ENCODE data around the gene CTTN. TPM values are rescaled to one million over a fixed set of nuclear protein-coding genes. Genes with fewer than 3 reads are reported as not detected.
"Not testable (repeated sequence)": the region's sequence is repeated elsewhere in the genome, so short reads cannot be mapped to it uniquely, and the experiment has no call there.

CTTN gene
- total RNA-seq, 2 experiments from 2014 or later: 1.0 to 1.4 TPM

DNA sequence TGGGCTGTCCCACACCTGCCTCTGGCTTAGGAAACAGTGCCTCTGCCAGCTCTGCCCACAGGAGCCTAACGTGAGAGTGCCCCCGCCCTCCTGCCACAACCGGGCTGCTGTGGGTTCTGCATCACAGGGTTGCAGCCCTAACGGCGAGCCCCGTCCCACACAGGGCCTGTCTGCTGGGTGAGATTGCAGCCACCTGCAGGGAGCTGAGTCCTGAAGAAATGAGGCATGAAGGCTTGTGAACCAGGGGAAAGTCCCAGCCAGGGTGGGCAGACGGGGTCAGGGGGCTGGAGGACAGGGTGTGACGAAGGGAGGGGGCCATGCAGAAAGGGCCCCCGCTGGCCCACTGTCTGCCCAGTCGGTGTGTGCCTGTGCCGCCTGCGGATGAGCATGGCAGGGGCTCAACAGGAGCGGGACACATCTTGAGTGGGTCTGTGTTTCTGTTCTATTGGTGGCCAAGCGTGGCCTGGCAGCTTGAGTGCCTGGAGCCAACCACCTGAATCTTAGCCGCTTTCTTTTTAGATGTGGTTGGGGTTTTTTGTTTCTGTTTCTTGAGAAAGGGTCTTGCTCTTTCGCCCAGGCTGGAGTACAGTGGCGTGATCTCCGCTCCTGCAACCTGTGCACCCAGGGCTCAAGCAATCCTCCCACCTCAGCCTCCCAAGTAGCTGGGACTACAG, 38.9 kb downstream of the CTTN start:
- no peak for ATAC-seq
- Mint-ChIP-seq H3K4me3 (no peak overlapping the region), H3K9me3 (ENCODE audit: low read depth) (no peaks in the 10 kb centered on the region), H3K27ac (no peak overlapping the region), H3K27me3 (peaks cover 9% of the 10 kb centered on the region), H3K36me3 (no peaks in the 10 kb centered on the region), H3K4me1 (no peaks in the 10 kb centered on the region)
- DNase-seq: no peak
- CTCF ChIA-PET: no interaction called here

DNA sequence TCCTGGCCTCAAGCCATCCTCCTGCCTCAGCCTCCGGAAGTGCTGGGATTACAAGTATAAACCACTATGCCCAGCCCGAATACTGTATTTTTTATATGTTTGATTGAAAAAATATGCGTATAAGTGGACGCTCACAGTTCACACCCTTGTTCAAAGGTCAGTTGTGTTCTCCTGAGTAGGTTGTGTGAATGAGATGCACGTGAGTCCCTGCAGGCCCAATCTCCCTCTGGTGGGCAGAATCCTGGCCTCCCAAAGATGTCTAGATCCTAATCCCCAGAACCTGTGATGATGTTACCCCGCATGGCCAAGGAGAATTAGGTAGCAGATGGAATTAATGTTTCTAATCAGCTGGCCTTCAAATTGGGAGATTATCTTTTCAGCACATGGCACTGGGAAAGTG, 41.9 kb downstream of the CTTN start:
- H3K4me3 Mint-ChIP-seq: no peak overlapping the region
- DNase-seq (no peak), ATAC-seq (no peak)
- peaks cover 9% of the 10 kb centered on the region for H3K27me3 Mint-ChIP-seq
- H3K27ac Mint-ChIP-seq: no peak overlapping the region
- H3K9me3 Mint-ChIP-seq (ENCODE audit: low read depth): no peaks in the 10 kb centered on the region
- H3K36me3 Mint-ChIP-seq: no peaks in the 10 kb centered on the region
- H3K4me1 Mint-ChIP-seq: no peaks in the 10 kb centered on the region
- CTCF ChIA-PET: interaction anchor here (0.8 kb wide), 1 partner anchor 21 kb away, joined by 3 read pairs; no protein-coding TSS in a partner anchor

DNA sequence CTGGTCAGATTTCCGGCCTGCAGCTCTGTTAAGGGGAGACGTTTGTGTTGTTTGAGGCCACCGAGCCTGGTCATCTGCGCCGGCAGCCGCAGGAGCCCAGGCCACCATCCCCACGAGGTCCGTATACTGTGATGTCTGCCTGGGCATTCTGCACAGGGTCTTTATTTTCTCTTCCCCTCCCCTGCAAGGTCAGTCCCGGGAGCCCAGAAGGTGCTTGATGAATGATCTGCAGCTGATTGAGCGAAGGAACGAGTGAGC, 45.4 kb downstream of the CTTN start:
- CTCF ChIA-PET: no interaction called here
- peaks cover under 1% of the 10 kb centered on the region for H3K36me3 Mint-ChIP-seq
- ATAC-seq (no peak), DNase-seq (no peak)
- no peak overlapping the region for H3K4me3 Mint-ChIP-seq
- peaks cover 5% of the 10 kb centered on the region for H3K27me3 Mint-ChIP-seq
- no peak overlapping the region for H3K27ac Mint-ChIP-seq
- H3K4me1 Mint-ChIP-seq: no peaks in the 10 kb centered on the region
- peaks cover 4% of the 10 kb centered on the region for H3K9me3 Mint-ChIP-seq (ENCODE audit: low read depth)

DNA sequence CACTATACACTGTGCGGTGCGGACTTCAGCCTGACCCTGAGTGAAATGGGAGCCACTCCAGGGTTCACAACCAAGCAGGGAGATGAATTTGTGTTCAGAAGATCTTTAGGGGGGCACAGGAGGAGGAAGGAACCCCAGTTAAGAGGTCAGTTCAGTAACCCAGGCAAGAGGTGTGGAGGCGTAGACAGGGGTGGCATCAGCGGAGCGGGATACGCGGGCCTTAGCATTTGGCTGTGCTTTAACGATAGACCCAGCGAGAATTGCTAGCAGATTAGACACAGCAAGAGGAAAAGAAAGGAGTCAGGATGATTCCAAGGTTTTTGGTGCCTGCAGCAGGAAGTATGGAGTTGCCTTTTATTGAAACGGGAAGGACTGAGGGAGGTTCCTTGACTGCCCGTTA, 46.8 kb downstream of the CTTN start:
- Mint-ChIP-seq H3K9me3 (ENCODE audit: low read depth) (peaks cover 16% of the 10 kb centered on the region), H3K27me3 (no peaks in the 10 kb centered on the region), H3K4me3 (no peak overlapping the region), H3K27ac (no peak overlapping the region), H3K4me1 (no peaks in the 10 kb centered on the region), H3K36me3 (peaks cover 8% of the 10 kb centered on the region)
- ATAC-seq: no peak
- no peak for DNase-seq
- CTCF ChIA-PET: no interaction called here

DNA sequence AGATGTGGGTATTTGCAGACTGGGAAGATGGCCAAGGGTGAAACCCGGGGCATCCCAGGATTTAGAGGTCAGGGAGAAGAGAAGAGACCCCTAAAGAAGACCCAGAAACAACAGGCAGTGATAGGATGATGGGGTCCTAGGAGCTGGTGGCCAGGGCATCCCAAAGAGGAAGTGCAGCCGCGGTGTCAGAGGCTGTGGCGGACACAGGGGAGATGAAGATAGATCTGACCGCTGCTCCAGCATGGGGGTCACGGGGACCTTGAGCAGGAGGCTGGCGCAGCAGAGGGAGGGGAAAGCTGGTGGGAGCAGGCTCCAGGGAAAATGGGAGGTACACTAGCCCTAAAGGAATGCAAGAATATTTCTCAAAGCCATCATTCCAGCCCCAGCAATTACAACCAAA, 47.3 kb downstream of the CTTN start:
- Mint-ChIP-seq H3K27ac (no peak overlapping the region), H3K9me3 (ENCODE audit: low read depth) (peaks cover 19% of the 10 kb centered on the region), H3K36me3 (peaks cover 8% of the 10 kb centered on the region), H3K4me3 (no peak overlapping the region), H3K27me3 (no peaks in the 10 kb centered on the region), H3K4me1 (no peaks in the 10 kb centered on the region)
- CTCF ChIA-PET: no interaction called here
- ATAC-seq (no peak), DNase-seq (no peak)

DNA sequence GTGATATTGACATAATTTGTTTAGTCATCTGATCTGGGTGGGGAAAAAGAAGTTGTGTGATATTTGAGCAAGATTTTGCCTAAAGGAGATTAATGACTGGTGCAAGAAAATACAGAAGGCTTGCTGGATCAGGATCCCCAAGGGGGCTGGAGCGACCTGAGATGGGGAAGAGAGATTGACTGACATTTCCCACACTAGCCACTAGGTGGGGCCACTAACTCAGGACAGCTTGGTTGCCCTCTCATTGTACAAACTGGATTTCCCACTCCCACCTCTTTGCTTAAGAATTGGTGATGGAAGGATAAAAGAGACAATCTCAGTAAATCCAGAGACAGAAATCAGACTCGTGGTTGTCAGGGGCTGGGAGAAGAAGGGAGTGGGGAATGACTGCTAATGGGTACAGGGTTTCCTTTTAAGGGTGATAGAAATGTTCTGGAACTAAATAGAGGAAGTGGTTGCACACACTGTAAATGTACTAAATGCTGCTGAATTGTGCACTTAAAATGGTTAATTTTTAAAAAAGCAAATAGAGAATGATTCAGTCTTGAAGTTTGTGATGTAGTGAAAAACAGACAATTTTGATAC, 50.7 kb downstream of the CTTN start:
- CTCF ChIA-PET: no interaction called here
- no peak overlapping the region for H3K4me3 Mint-ChIP-seq
- no peaks in the 10 kb centered on the region for H3K4me1 Mint-ChIP-seq
- H3K27me3 Mint-ChIP-seq: no peaks in the 10 kb centered on the region
- no peak for DNase-seq
- H3K36me3 Mint-ChIP-seq: peaks cover 8% of the 10 kb centered on the region
- peaks cover 23% of the 10 kb centered on the region for H3K9me3 Mint-ChIP-seq (ENCODE audit: low read depth)
- no peak for ATAC-seq
- H3K27ac Mint-ChIP-seq: no peak overlapping the region

DNA sequence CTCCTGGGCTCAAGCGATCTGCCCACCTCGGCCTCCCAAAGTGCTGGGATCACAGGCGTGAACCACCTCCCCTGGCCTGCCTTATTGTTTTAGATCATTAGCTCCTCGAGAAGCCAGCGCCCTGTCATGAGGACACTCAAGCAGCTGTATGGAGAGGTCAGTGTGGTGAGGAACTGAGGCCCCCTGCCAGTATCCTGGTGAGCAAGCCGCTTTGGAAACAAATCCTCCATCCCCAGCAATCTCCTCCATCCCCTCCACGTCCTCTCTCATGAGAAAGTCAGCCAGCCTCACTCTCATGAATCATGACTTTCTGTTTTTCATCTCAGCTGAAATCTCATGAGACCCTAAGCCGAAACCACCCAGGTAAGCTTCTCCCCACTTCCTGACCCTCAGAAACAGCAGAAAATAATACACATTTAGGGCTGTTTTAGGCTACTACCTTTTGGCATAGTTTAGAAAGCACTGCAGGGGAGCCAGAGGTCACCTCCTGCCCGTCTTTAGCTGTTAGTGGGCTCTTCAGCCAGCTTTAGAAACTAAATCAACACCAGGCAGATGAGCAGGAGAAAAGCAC, 56.0 kb downstream of the CTTN start:
- Mint-ChIP-seq H3K4me1 (no peaks in the 10 kb centered on the region), H3K4me3 (no peak overlapping the region), H3K36me3 (peaks cover 3% of the 10 kb centered on the region), H3K9me3 (ENCODE audit: low read depth) (peaks cover 14% of the 10 kb centered on the region), H3K27ac (no peak overlapping the region), H3K27me3 (peaks cover 7% of the 10 kb centered on the region)
- no peak for ATAC-seq
- DNase-seq: no peak
- CTCF ChIA-PET: no interaction called here

DNA sequence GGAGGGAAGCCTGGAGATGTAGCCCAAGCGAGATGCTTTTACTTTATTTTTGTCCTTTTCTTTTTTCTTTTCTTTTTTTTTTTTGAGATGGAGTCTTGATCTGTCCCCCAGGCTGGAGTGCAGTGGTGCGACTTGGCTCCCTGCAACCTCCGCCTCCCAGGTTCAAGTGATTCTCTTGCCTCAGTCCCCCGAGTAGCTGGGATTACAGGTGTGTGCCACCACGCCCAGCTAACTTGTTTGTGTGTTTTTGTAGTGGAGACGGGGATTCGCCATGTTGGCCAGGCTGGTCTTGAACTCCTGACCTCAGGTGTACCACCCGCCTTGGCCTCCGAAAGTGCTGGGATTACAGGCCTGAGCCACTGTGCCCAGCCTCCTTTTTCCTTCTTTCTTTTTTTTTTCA, 56.5 kb downstream of the CTTN start:
- CTCF ChIA-PET; H3K9me3 Mint-ChIP-seq (ENCODE audit: low read depth); H3K4me3 Mint-ChIP-seq; H3K27me3 Mint-ChIP-seq; ATAC-seq; H3K27ac Mint-ChIP-seq; DNase-seq; H3K36me3 Mint-ChIP-seq; H3K4me1 Mint-ChIP-seq: not testable (repeated sequence)

DNA sequence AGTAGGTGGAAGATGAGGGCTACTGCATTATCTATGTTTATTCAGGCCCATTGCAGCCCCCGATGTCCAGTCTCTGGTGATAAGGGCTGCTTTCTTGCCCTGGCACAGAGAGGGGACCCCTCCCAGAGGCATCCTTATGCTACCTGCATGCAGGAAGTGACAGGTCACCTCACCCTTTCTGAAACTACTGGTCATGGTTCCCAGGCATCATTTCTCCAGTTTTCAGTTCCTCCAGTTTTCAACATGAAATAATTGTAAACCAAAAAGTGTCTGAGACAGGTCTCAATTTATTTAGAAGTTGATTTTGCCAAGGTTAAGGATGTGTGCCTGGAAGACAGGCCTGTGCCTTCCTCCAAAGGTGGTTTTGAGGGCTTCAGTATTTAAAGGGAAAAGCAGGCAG, 57.0 kb downstream of the CTTN start:
- H3K27ac Mint-ChIP-seq: no peak overlapping the region
- DNase-seq (no peak), ATAC-seq (no peak)
- no peaks in the 10 kb centered on the region for H3K36me3 Mint-ChIP-seq
- peaks cover 7% of the 10 kb centered on the region for H3K27me3 Mint-ChIP-seq
- peaks cover 5% of the 10 kb centered on the region for H3K9me3 Mint-ChIP-seq (ENCODE audit: low read depth)
- H3K4me1 Mint-ChIP-seq: no peaks in the 10 kb centered on the region
- CTCF ChIA-PET: no interaction called here
- H3K4me3 Mint-ChIP-seq: no peak overlapping the region

DNA sequence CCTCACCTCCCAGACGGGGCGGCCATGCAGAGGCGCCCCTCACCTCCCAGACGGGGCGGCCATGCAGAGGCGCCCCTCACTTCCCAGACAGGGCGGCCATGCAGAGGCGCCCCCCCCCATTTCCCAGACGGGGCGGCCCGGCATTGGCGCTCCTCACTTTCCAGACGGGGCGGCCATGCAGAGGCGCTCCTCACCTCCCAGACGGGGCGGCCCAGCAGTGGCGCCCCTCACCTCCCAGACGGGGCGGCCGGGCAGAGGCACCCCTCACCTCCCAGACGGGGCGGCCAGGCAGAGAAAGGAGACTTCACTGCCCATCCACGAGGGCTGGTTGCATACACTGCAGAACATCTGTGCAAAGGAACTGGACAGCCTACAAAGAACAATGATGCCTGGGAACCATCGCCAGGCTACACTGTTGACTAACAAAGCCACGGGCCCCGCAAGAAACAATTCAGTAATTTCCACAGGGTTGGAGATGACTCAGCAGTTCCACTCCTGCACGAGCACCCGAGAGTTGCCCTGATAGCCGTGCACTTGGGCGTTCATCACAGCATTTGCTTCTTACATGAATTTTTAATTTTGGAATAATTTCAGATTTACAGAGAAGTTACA, 58.7 kb downstream of the CTTN start:
- Mint-ChIP-seq H3K36me3 (no peaks in the 10 kb centered on the region), H3K27me3 (peaks cover 7% of the 10 kb centered on the region), H3K4me3 (no peak overlapping the region), H3K27ac (no peak overlapping the region), H3K4me1 (no peaks in the 10 kb centered on the region), H3K9me3 (ENCODE audit: low read depth) (no peaks in the 10 kb centered on the region)
- ATAC-seq: no peak
- DNase-seq: no peak
- CTCF ChIA-PET: no interaction called here

DNA sequence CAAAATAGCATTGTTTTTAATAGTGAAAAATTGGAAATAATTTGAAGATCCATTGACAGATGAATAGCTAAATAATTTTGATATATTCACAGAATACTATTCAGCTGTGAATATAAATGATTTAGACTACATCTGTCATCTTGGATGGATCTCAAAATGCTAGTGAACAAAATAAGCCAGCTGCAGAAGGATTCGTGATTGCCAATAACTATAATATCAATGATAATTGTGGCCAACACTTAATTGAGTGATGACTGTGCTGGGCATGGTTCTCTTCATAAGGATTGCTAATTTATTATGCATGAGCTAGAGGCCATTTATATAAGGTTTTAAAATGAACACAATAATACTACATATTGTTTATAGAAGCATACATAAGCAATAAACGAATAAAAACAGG, 60.4 kb downstream of the CTTN start:
- DNase-seq (no peak), ATAC-seq (no peak)
- Mint-ChIP-seq H3K27ac (no peak overlapping the region), H3K4me3 (no peak overlapping the region), H3K27me3 (peaks cover 7% of the 10 kb centered on the region), H3K9me3 (ENCODE audit: low read depth) (no peaks in the 10 kb centered on the region), H3K4me1 (no peaks in the 10 kb centered on the region), H3K36me3 (no peaks in the 10 kb centered on the region)
- CTCF ChIA-PET: no interaction called here

DNA sequence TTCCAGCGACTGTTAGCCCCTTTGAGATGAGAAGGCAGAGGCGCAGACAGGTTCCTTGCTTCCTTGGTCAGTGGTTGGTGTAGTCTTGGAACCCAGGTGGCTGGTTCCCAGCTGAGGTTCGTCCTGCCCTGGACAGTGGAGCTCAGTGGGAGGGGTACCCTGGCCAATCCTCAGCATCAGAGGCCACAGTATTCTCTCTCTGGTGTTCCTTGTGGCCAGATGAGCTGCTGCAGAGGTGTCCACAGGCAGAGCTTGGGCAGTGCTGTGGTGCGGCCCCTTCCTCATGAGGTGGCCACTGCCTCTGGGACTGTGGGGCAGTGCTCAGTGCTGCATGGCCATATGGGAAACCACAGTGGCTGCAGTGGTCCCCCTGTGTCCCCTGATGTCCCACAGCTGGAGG, 61.8 kb downstream of the CTTN start:
- Mint-ChIP-seq H3K27me3 (peaks cover 7% of the 10 kb centered on the region), H3K4me1 (no peaks in the 10 kb centered on the region), H3K9me3 (ENCODE audit: low read depth) (no peaks in the 10 kb centered on the region), H3K36me3 (no peaks in the 10 kb centered on the region), H3K4me3 (no peak overlapping the region), H3K27ac (no peak overlapping the region)
- no peak for ATAC-seq
- DNase-seq: no peak
- CTCF ChIA-PET: no interaction called here

DNA sequence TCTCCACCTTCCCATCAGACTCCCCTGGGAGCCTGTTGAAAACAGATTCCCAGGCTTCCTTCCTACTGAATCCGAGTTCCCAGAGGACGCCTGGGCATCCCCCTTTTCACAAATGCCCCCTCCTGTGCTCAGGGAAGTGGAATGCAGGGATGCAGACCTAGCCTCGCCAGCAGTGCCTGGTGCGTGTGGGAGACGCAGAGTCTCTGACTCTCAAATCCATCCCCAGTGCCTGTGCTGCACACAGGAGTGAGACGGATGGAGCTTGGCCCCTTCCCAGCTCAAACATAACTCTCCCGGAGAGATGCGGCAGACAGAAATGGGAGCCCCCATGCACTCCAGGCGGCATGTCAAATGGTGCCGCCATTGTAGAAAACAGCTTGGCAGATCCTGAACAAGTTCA, 62.6 kb downstream of the CTTN start:
- CTCF ChIA-PET: no interaction called here
- ATAC-seq (no peak), DNase-seq (no peak)
- Mint-ChIP-seq H3K9me3 (ENCODE audit: low read depth) (no peaks in the 10 kb centered on the region), H3K36me3 (no peaks in the 10 kb centered on the region), H3K27ac (no peak overlapping the region), H3K4me3 (no peak overlapping the region), H3K27me3 (peaks cover 7% of the 10 kb centered on the region), H3K4me1 (no peaks in the 10 kb centered on the region)

DNA sequence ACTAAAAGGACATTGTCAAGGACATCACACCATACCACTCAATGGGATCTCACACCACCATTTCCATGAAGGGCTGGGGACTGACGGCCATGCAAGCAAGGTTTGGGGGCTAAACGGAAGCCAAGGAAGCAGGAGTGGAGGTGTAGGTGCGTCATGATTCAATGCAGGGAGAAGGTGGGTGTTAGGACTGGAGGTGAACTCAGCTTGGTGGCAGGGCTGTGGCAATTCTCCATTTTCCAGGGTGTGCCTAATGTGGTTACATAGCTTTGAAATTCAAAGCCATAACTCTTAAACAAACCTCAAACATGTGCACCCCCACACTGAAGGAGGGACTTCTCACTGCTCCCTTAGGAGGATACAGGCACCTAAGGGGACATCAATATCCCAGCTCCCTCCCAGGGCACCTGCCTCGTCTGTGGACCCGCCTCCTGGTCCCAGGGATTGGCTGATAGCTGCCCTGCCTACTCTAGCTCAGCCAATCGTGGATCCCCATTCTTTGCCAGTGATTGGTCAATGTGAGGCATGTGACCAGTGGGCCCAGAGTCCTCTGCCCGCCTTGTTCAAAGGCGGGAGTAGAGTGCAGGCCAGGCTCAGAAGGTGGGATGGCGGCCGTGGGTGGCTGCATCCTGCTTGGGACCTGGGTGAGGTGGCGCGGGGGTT, 64.6 kb downstream of the CTTN start:
- no peaks in the 10 kb centered on the region for H3K9me3 Mint-ChIP-seq (ENCODE audit: low read depth)
- H3K27ac Mint-ChIP-seq: no peak overlapping the region
- no peak for ATAC-seq
- DNase-seq: no peak
- no peak overlapping the region for H3K4me3 Mint-ChIP-seq
- no peaks in the 10 kb centered on the region for H3K36me3 Mint-ChIP-seq
- H3K4me1 Mint-ChIP-seq: no peaks in the 10 kb centered on the region
- CTCF ChIA-PET: no interaction called here
- peaks cover 7% of the 10 kb centered on the region for H3K27me3 Mint-ChIP-seq

Data from activated CD8-positive, alpha-beta memory T cell treated with anti-CD3 and anti-CD28 coated beads, Interleukin-2, amount 10 ng/mL, durations not matched to agents 7 days and 5 days (primary cell).